ENCODE data around the gene FBN2.

GRCh38 chr5:128506643-128507042, 31.4 kb downstream of the FBN2 start:
- TF ChIP-seq CTCF (conservative IDR thresholded peaks at IDR 0.05; ENCODE audit: low read length) (no peak), EZH2phosphoT487 (IDR thresholded peaks at IDR 0.05; ENCODE audit: borderline replicate concordance) (no peak)

Data from Loucy (cell line).